Hepatic stellate cell (primary cell): ENCODE data around the gene TMCC1.
"Not testable (repeated sequence)": the region's sequence is repeated elsewhere in the genome, so short reads cannot be mapped to it uniquely, and the experiment has no call there.

Source experiments
- DNase-seq: peaks from one replicate; pipeline ENCODE4 v3.0.0; 2011; ENCODE audit warnings: low spot score

The TMCC1 gene

GRCh38 chr3:129686941-129687340 is 206.6 kb downstream of the TMCC1 start:
- no peak for DNase-seq

- DNase-seq: no peak
Measured at GRCh38 chr3:129684270-129684669, 209.2 kb downstream of the TMCC1 start.

GRCh38 chr3:129683201-129683600 is 210.3 kb downstream of the TMCC1 start:
- no peak for DNase-seq

- DNase-seq: no peak
Measured at GRCh38 chr3:129676985-129677384, 216.5 kb downstream of the TMCC1 start.

GRCh38 chr3:129674798-129675123 is 218.8 kb downstream of the TMCC1 start:
- DNase-seq: not testable (repeated sequence)

GRCh38 chr3:129673897-129674797 is 219.4 kb downstream of the TMCC1 start:
- no peak for DNase-seq

- DNase-seq: no peak
Measured at GRCh38 chr3:129673012-129673411, 220.5 kb downstream of the TMCC1 start.

- no peak for DNase-seq
Measured at GRCh38 chr3:129672412-129672811, 221.1 kb downstream of the TMCC1 start.

GRCh38 chr3:129665024-129665768 is 228.3 kb downstream of the TMCC1 start:
- DNase-seq: peak; percentile 13

- DNase-seq: no peak
Measured at GRCh38 chr3:129663930-129664646, 229.4 kb downstream of the TMCC1 start.

GRCh38 chr3:129663045-129663446 is 230.5 kb downstream of the TMCC1 start:
- no peak for DNase-seq

GRCh38 chr3:129662191-129662608 is 231.3 kb downstream of the TMCC1 start:
- DNase-seq: no peak

GRCh38 chr3:129661766-129662165 is 231.7 kb downstream of the TMCC1 start:
- no peak for DNase-seq

GRCh38 chr3:129658110-129658843 is 235.2 kb downstream of the TMCC1 start:
- no peak for DNase-seq

- no peak for DNase-seq
Measured at GRCh38 chr3:129657261-129658046, 236.1 kb downstream of the TMCC1 start.

GRCh38 chr3:129656659-129657247 is 236.8 kb downstream of the TMCC1 start:
- no peak for DNase-seq

- DNase-seq: no peak
Measured at GRCh38 chr3:129655291-129655700, 238.2 kb downstream of the TMCC1 start.

- peak; percentile 20 for DNase-seq
Measured at GRCh38 chr3:129654131-129654530, 239.4 kb downstream of the TMCC1 start.

- no peak for DNase-seq
Measured at GRCh38 chr3:129653019-129653418, 240.5 kb downstream of the TMCC1 start.

GRCh38 chr3:129651435-129652202 is 241.9 kb downstream of the TMCC1 start:
- DNase-seq: peak; percentile 50
